HG03045 (cell line): ENCODE data around the gene BCL7C.
A peak's percentile ranks its signal among the peaks of the same experiment; 100 is the strongest.
"Not testable (repeated sequence)": the region's sequence is repeated elsewhere in the genome, so short reads cannot be mapped to it uniquely, and the experiment has no call there.

ENCODE experiments used
- ATAC-seq: cut with Tn5 transposase; IDR thresholded peaks from one replicate; pipeline ENCODE4 v1.9.1; 2021; ENCODE audit warnings: mild to moderate bottlenecking, moderate library complexity; ENCODE audit not compliant: unreplicated experiment

The BCL7C gene

DNA sequence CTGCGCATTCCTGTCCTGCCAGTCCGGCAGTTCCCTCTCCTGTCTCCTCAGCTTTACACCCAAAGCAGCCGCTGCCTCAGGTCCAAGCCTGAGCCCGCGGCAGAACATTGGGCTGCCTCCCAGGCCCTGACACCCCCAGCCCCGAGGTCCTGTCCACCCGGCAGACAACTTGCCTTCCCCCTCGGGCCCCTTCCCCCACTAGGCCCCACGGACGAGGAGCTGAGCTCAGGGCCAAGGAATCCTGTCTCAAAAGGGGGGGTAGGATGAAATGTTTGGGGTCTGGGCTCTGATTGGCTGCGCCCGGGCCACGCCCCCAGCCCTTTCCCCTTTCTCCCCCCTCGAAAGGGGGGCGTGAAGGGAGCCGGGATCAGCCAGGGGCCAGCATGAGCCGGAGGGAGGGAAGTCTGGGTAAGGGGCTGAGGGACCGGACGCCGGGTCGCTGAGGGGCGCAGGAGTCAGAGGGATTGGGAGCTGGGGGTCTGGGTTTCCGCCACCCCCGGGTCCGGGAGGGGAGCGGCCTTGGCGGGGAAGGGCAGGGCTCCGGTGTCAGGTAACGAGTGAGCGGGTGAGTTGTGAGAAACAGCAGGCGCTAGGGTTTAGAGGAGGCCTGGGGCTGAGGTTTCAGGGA is 2.5 kb upstream of the BCL7C start, which contains the start of gene CTF1:
Gene CTF1, plus strand, starts transcription at position 354 of the 628 bp plus-strand sequence. Its CDS starts 30 bp downstream, at position 384.
- ATAC-seq: no peak

DNA sequence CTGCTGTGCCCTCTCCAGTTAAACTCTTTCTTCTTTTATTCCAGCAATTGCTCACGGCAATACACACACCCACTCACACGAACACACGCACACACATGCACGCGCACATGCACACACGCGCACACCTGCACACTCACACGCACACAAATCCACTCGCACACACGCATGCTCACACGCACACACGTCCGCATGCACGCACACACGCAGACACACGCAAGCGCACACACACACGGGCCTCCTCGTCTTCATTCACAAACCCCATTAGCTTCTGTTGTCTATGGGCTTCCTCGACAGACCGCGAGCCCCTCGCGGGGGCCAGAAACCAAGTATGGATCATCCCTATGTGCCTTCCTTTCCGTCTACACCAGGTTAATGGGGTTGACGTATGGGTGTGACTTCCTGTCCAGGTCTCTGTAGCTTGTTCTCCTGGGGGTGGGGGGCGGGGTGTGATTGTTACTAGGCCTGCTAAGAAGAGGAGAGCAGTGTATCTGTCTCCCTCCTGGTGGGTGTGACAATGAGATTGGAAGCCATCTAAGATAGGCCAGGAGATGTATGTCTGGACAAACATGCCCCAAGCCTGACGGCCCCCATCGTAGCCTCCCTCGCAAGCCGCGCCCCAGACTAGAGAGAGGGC is 1.9 kb upstream of the BCL7C start:
- ATAC-seq: no peak

DNA sequence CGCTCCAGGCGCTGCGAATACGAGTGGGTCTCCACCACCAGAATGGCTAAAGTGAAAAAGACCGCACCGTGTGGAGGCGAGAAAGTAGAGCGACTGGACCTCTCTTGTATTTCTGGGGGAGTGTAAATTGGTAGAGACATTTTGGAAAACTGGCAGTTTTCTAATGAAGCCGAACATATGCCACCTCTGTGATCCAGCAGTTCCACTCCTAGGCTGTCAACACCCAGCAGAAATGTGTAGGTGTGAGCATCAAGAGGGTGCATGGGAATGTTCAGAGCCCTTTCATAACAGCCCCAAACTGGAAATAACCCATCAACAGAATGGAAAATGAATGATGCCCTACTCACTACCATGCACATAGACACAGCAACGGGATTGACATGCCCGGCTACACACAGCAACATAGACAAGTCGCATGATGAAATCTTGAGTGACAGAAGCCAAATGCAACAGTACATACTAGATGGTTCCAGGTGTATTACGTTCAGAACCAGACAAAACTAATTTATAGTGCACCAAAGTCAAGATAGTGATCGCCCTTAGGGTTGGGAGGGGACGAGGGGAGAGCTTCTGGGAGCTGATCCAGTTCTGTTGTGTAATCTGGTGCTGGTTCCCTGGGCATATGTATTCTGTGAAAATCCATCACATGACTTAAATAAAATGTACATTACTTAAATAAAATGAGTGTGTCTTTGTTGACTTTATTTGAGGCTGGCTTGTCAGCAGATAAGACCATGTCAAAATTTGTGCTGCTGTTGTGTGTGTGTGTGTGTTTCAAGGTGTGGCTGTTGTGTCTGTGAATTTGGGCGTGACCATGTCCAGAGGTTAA is 877 bp upstream of the BCL7C start:
- ATAC-seq: no peak

DNA sequence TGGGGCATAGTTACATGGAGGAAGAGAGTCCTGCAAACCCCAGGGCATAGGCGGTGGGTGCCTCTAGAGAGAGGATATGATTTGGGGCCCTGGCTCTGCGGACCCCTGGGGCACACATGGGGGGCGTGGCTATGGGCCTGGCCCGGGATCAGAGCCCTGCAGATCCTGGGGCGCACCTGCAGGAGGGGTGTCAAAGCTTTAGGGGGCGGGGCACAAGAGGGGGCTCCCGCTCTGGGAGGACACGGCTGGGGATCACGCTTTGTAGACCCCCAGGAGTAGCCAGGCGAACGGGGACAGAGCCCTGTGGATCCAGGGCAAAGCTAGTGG is 497 bp downstream of the BCL7C start:
- ATAC-seq: peak; percentile 9

DNA sequence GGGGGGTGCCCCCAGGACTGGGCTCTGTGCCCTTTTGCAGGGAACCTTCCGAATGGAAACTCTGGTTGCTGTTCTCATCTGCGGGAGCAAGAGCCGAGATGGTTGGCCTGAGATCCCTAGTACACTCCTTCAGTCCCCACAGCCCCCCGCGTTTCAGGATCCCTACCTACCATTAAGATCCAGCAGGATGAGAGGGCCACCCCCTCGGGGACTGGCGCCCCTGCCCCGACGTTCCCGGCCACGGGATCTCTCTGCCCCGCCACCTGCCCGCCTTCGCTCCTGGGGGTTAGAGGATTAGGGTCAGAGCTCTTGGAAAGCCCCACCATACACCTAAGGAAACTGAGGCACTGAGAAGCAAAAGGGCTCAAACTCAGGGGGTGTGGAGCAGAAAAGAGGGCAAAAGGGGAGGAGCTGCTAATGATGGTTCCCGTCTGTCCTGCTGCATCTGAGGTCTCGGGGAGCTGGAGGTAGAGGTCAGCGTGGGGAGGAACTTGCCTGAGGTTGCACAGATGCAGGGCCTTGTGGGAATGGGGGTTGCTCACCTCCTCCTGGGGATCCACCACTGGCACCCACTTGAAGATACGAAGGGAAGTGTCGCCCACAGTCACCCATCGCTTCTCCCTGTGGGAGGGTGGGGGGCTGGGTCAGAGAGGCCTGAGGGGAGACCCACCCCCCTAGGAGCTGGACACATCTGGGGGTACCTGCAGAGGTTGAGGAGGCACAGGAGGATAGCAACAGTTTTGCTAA is 1.0 kb downstream of the BCL7C start:
- ATAC-seq: no peak

DNA sequence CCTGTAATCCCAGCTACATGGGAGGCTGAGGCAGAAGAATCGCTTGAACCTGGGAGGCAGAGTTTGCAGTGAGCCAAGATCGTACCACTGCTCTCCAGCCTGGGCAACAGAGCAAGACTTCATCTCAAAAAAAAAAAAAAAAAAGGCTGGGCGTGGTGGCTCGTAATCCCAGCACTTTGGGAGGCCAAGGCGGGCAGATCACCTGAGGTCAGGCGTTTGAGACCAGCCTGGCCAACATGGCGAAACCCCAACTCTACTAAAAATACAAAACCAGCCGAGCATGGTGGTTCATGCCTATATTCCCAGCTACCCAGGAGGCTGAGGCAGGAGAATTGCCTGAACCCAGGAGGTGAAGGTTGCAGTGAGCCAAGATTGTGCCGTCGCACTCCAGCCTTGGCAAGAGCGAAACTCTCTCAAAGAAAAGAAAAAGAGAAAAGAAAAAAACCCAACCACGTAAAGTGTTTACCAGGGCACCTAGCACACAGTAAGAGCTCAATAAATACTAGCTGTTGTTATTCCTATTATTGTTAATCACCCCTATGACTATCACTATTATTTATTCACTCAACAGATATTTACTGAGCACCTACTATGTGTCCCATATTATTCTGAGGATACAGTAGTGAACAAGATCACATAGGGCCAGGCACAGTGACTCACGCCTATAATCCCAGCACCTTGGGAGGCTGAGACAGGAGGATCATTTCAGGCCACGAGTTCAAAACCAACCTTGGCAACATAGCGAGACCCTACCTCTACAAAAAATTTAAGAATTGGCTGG is 2.6 kb downstream of the BCL7C start:
- ATAC-seq: not testable (repeated sequence)

DNA sequence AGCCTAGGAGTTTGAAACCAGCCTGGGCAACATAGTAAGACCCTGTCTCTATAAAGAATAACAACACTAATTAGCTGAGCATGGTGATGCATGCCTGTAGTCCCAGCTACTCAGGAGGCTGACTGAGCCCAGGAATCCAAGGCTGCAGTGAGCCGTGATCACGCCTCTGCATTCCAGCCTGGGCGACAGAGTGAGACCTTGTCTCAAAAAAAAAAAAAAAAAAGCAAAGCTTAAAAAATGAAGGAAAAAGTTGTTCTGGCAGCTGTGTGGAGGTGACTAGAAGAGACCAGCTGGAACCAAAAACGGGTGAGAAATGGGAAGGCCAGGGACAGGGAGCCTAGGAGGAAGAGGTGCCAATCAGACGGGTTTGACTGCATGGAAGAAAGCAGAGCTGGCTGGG is 4.2 kb downstream of the BCL7C start:
- ATAC-seq: no peak

DNA sequence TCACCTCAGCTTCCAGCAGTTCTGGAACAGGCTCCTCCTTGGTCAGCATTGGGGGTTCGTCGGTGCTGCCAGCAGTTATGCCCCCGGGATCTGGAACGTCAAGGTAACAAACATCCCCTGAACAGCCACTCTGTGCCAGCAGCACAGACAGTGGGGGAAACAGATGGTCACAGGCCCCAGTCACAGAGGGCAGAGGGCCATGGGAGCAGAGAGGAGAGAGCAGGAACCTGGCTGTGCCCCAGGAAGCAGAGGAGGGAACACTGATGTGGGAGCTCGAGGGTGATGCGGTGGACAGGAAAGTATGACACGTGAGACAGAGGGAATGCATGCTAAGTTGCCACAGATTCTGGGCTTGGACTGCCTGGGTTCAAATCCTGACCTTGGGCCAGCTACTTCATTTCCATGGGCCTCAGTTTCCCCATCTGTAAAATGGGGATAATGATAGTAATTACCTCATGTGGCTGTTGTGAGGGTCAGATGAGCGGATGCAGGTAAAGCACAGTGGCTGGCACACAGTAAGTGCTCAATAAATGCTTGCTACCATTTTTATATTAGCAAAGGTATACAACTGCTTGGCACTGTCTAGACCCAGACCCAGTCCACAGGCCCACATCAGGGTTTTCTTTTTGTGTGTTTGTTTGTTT is 4.9 kb downstream of the BCL7C start:
- ATAC-seq: no peak

DNA sequence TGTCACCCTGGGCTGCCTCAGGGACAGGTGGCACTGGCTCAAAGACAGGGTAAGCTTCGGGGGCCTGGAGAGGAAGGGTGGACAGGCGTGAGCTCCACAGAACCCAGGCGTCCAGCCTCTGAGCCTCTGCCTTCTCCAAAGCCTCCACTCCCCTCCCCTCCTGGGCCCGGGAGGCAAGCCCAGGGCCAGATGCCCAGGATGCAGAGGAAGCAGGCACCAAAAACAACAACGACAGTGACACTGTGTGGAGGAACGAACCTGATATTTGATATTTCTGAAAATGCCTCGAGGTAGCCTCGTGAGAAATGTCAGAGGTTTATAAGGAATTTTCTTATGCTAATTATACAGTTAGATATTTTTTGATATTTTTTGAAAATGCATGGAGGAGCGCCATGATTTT is 6.0 kb downstream of the BCL7C start:
- no peak for ATAC-seq

DNA sequence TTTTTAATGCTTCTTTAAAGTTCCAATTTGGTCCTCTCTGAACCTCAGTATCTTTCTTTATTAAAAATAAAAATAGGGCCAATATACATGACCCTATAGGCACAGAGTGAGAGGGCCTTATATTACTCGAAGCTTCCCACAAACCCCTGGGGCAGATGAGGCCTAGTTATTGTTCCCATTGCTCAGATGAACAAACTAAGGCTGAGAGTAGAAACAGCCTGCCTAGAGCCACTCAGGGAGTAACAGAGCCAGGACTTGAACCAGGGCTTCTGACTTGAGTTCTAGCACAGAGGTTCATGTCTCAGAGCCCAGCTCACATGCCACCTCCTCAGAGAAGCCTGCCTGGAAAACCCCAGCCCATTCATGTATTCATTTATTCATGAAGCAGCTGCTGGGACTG is 7.7 kb downstream of the BCL7C start:
- ATAC-seq: no peak

DNA sequence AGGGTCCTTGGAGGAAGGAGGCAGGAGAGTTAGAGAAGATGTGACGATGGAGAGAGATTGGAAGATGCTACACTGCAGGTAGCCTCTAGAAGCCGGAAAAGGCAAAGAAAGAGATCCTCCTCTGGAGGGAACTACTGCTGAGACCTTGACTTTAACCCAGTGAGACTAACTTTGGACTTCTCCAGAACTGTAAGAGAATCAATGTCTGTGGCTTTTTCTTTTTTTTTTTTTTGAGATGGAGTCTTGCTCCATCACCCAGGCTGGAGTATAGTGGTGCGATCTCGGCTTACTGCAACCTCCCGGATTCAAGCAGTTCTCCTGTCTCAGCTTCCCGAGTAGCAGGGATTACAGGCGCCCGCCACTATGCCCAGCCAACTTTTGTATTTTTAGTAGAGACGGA is 8.7 kb downstream of the BCL7C start:
- no peak for ATAC-seq

DNA sequence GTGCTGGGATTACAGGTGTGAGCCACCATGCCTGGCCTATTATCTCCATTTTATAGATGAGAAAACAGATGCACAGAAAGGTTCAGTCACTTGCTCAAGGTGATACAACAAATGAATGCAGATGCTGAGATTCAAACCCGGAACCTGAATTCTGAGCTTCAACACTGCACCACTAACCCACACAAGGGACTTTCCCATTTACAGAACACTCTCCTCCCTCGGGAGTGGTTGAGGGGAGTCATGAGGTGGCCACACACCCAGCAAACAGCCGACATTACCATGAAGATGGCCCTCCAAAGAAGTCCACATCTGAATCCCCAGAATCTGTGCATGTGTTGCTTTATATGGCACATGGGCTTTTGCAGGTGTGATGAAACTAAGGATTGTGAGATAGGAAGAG is 9.1 kb downstream of the BCL7C start:
- no peak for ATAC-seq

DNA sequence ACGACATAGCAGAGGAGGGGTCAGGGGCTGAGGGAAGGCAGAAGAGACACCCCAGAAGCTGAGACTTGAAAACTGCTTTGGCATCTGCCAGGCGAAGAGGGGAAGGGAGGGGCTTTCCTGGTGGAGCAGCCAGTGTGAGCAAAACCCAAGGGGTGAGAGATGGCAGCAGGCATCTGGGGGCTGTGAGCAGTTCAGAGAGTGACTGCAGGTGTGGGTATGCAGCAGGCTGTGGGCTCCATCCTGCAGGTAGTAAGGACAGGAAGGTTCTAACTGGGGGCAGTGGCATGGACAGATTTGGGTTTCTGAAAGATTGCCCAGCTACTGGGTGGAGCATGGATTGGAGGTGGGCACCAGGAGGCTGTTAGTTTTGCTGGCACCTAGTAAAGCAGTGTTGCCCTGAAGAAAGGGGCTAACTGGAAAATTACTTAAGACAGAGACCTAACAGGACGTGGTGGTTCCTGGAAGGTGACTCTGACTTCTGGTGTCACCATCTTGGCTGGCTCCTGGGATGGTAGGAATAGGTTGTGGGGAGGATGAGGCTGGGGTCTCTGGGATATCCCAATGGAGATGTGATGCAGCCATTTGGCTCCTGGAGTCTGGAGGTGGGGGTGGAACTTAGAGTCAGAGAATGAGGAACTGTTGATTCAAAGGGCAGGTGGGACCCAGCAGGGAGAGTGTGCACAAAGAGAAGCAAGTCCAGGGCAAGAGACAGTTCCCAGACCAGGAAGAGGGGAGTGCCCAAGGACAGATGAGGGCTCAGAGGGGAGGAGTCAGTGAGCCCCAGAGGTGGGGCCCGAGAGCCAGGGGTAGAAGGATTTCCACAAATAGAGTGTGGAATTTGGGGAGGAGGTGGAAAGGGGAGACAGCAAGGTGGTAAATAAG is 11.2 kb downstream of the BCL7C start:
- ATAC-seq: no peak

DNA sequence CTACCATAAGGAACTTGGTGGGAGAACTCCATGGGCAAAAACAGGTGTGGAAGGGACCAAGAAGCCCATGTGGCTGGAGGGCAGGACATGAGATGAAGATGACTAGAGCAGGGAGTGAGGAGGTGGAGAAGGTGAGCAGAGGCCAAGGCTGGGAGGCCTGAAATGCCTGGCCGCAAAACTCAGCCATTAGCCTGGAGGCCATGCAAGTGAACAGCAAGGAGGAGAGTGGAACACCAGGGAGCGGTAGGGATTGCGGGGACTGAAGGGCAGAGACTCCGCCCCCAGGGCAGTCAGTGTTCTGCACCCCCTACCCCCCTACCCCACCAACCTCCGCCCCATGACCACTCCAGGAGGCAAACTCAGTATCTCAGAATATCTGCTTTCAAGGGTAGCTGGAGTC is 17.0 kb downstream of the BCL7C start:
- no peak for ATAC-seq

DNA sequence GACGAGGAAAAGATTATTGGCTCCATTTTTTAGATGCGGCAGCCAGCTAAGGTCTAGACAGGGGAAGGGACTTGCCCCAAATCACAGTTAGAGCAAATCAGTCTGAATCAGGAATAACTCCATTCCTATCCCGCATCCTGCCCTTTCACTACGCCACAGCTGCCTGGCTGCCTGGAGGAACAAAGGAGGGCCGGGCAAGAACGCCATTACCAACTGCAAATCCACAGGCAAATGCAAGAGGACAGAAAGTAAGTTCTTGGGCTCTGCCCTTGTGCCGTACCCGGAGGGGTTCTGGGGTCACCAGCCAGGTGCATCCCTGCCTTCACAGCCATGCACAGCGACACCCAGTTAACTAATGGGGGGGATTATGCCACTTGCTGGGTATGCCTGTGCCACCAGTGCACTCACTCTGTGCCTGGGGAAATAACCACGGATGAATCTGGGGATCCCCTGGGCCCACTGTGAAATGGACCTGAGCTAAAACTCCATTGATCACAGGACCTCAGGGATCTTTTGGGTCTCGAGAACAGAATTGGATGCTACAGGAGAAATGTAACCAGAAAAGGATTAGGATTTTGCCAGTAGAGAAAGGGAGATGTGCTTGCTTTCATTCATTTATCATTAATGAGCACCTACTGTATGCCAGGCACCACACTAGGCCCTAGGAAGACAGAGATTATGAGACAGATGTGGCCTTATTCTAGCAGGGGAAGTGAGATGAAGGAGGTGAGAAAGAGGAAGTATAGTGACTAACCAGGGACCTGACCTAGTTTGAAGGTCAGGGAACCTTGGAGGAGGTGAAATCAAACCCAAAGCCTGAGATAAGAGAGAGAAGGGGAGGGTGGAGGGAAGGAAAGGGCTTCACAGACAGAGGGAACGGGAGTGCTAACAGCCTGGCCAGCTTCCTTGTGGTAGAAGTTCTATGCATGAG is 17.7 kb downstream of the BCL7C start:
- no peak for ATAC-seq

DNA sequence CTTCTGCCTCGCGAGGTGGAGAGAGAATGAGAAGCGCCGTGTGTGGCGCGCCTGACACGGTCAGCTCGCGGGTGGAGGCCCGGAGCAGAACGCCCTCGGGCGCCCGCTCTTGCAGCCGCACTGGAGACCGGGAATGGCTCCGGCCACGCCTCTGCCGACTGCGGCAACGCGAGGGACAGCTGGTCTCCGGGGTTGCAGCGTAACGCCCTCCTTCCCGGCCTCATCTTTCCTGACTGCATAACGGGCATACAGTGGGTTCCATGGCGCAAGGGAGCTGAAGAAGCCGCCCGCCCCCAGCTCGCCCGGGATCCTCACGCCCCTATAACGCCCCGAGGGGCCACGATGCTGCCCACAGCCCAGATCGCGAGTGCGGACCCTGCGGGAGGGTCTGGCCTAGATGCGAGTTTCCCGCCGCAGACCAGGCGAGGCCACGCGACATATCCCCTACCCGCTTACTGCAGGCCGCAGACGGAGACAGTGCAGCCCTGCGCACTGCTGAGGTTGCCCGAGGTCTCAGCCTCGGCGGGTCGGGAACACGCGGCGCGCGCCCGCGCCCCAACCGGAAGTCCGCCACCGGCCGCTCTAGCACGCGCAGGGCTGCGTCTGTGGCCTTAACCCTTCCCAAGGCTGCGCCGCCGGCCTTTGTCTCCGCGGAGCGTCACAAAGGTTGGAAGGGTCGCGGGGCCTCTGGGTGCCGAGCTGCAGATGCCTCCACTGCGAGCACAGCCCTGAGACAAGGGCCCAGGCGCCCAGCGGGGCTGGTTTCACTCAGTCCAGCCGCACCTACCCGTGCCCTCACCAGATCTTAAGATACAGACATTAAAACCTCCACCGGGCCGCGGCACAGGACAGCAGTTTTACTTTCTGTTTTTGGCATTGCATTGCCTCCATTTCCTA is 18.8 kb downstream of the BCL7C start:
- peak; percentile 79 for ATAC-seq

DNA sequence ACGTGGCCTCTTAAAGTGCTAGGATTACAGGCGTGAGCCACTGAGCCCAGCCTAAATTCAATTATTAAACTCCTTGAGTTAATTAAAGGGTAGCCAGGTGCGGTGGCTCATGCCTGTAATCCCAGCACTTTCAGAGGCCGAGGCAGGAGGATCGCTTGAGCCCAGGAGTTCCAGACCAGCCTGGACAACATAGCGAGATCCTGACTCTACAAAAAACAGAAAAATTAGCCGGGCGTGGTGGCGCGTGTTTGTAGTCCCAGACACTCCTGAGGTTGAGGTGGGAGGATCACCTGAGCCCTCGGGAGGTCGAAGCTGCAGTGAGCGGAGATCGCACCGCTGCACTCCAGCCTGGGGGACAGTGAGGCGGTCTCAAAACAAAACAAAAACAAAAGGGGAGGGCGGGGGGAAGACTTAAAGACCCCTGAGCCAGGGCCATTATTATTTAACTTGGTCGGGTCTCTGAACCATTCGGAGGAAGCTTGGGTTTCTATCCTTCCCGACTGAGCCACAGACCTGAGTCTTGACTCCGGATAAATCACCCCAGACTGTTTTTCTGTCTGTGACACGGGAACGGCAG is 19.5 kb downstream of the BCL7C start:
- ATAC-seq: no peak
